H1 (cell line): ENCODE results near the gene ASMTL. TPM values are rescaled to one million over a fixed set of nuclear protein-coding genes. Genes with fewer than 3 reads are reported as not detected.
"Not testable (repeated sequence)": the region's sequence is repeated elsewhere in the genome, so short reads cannot be mapped to it uniquely, and the experiment has no call there.

ENCODE experiments used
- CTCF ChIA-PET: fragments of 300-600 bp; sonication (Branson Sonifier 250); formaldehyde crosslinking; loops from one replicate; lab custom pipeline; 2021; ENCODE audit not compliant: partially characterized antibody; lab: Charles Lee
- POLR2A ChIA-PET: fragments of 300-600 bp; sonication (Branson Sonifier 250); formaldehyde crosslinking; loops from one replicate; lab custom pipeline; 2021; ENCODE audit warnings: inconsistent platforms; ENCODE audit not compliant: partially characterized antibody; lab: Charles Lee
- DNase-seq, 2 experiments: peaks; one replicate each; pipeline versions ENCODE4 v3.0.0 to v3.0.0-alpha.2; 2010 to 2022; ENCODE audit warnings: low spot score in 2 of 2, low read depth in 1 of 2, mixed read lengths in 1 of 2
- FAIRE-seq: peaks from 2 replicates; lab custom pipeline; 2011; peaks lifted over from hg19 to GRCh38; lab: Jason Lieb, UNC
- H2AFZ ChIP-seq: 2 replicates; pipeline ENCODE4 v1.8.1; 2012; ENCODE audit warnings: low read length, inconsistent platforms
- H2AK5ac ChIP-seq: 2 replicates; pipeline ENCODE4 v1.6.1; 2013; ENCODE audit warnings: low read depth, low read length
- H2BK120ac ChIP-seq: replicated peaks from 2 replicates; pipeline ENCODE3; 2013; ENCODE audit warnings: low read depth, low read length, inconsistent platforms
- H2BK12ac ChIP-seq: 2 replicates; pipeline ENCODE4 v1.6.1; 2013; ENCODE audit warnings: low read depth, low read length
- H2BK15ac ChIP-seq: 2 replicates; pipeline ENCODE4 v1.6.1; 2013; ENCODE audit warnings: low read length
- H2BK20ac ChIP-seq: 2 replicates; pipeline ENCODE4 v1.6.1; 2013; ENCODE audit warnings: low read length
- H2BK5ac ChIP-seq: 2 replicates; pipeline ENCODE4 v1.6.1; 2013; ENCODE audit warnings: low read depth, low read length
- H3K14ac ChIP-seq: 2 replicates; pipeline ENCODE4 v1.6.1; 2013; ENCODE audit warnings: inconsistent platforms; ENCODE audit not compliant: insufficient read length
- H3K18ac ChIP-seq: 2 replicates; pipeline ENCODE4 v1.6.1; 2013; ENCODE audit warnings: low read length; ENCODE audit errors: extremely low read depth
- H3K23ac ChIP-seq: 2 replicates; pipeline ENCODE4 v1.6.1; 2013; ENCODE audit warnings: inconsistent platforms; ENCODE audit not compliant: insufficient read length
- H3K23me2 ChIP-seq: 2 replicates; pipeline ENCODE4 v1.6.1; 2013; ENCODE audit warnings: low read depth, low read length
- H3K27ac ChIP-seq: 2 replicates; pipeline ENCODE4 v1.6.1; 2011; ENCODE audit warnings: low read depth, low read length, inconsistent platforms
- H3K27me3 ChIP-seq, 4 experiments: replicated peaks in 1 of 4; 1 replicate in 1 of 4; 2 replicates in 3 of 4; pipeline versions ENCODE4 v1.6.1 to v1.8.1; 2011 to 2013; ENCODE audit warnings: low read length in 3 of 4, mild to moderate bottlenecking in 3 of 4, inconsistent platforms in 2 of 4, mixed read lengths in 2 of 4, moderate library complexity in 1 of 4; ENCODE audit not compliant: control insufficient read depth in 3 of 4, insufficient read depth in 3 of 4; ENCODE audit errors: extremely low read depth in 1 of 4
- H3K36me3 ChIP-seq, 4 experiments: 2 replicates each; pipeline versions ENCODE4 v1.6.1 to v1.8.1; 2011 to 2013; ENCODE audit warnings: mild to moderate bottlenecking in 4 of 4, low read length in 3 of 4, moderate library complexity in 2 of 4, control low read depth in 1 of 4, inconsistent platforms in 1 of 4; ENCODE audit not compliant: insufficient read depth in 4 of 4, control insufficient read depth in 2 of 4
- H3K4ac ChIP-seq: replicated peaks from 2 replicates; pipeline ENCODE3; 2013; ENCODE audit warnings: low read length, low read depth, mixed read lengths, inconsistent platforms; ENCODE audit not compliant: insufficient read length
- H3K4me1 ChIP-seq, 4 experiments: replicated peaks in 1 of 4; 1 replicate in 1 of 4; 2 replicates in 3 of 4; pipeline versions ENCODE4 v1.6.1 to v1.8.1; 2011 to 2013; ENCODE audit warnings: low read length in 3 of 4, inconsistent platforms in 2 of 4, mixed read lengths in 1 of 4; ENCODE audit not compliant: insufficient read depth in 4 of 4, control insufficient read depth in 3 of 4
- H3K4me2 ChIP-seq, 2 experiments: 2 replicates each; pipeline versions ENCODE4 v1.6.1 to v1.8.1; 2011 to 2013; ENCODE audit warnings: low read depth in 2 of 2, low read length in 2 of 2, control low read depth in 1 of 2, inconsistent platforms in 1 of 2, mild to moderate bottlenecking in 1 of 2; ENCODE audit not compliant: insufficient read depth in 1 of 2
- H3K4me3 ChIP-seq, 4 experiments: fragments of 200-600, 300-600 bp in 1 of 4; sonication (generic), shearing (Covaris generic), sonication (Bioruptor Twin) in 1 of 4; 2 replicates each; pipeline versions ENCODE4 v1.5.1 to v1.8.1; 2011 to 2016; ENCODE audit warnings: low read length in 4 of 4, low read depth in 3 of 4, control low read depth in 2 of 4, inconsistent platforms in 2 of 4, mild to moderate bottlenecking in 2 of 4, mixed read lengths in 1 of 4, moderate library complexity in 1 of 4; ENCODE audit not compliant: insufficient read depth in 2 of 4; ENCODE audit errors: extremely low read depth in 1 of 4
- H3K56ac ChIP-seq: replicated peaks from 2 replicates; pipeline ENCODE3; 2013; ENCODE audit warnings: low read depth, mild to moderate bottlenecking, mixed read lengths, low read length, inconsistent platforms; ENCODE audit not compliant: insufficient read length
- H3K79me1 ChIP-seq: 2 replicates; pipeline ENCODE4 v1.6.1; 2013; ENCODE audit warnings: low read depth, low read length, control low read depth
- H3K79me2 ChIP-seq, 2 experiments: 2 replicates each; pipeline versions ENCODE4 v1.6.1 to v1.8.1; 2012 to 2013; ENCODE audit warnings: low read length in 2 of 2, mild to moderate bottlenecking in 2 of 2, inconsistent platforms in 1 of 2; ENCODE audit not compliant: insufficient read depth in 2 of 2, control insufficient read depth in 1 of 2
- H3K9ac ChIP-seq, 4 experiments: replicated peaks in 1 of 4; 1 replicate in 1 of 4; 2 replicates in 3 of 4; pipeline versions ENCODE4 v1.6.1 to v1.8.1; 2011 to 2013; ENCODE audit warnings: low read depth in 3 of 4, low read length in 3 of 4, control low read depth in 2 of 4, mild to moderate bottlenecking in 2 of 4, moderate library complexity in 2 of 4, inconsistent platforms in 1 of 4; ENCODE audit errors: extremely low read depth in 1 of 4
- H3K9me3 ChIP-seq, 2 experiments: 2 replicates each; pipeline versions ENCODE4 v1.6.1 to v1.8.1; 2012 to 2013; ENCODE audit warnings: mild to moderate bottlenecking in 2 of 2, moderate library complexity in 2 of 2, control low read depth in 1 of 2, inconsistent platforms in 1 of 2, low read depth in 1 of 2, low read length in 1 of 2, mixed read lengths in 1 of 2; ENCODE audit not compliant: insufficient read depth in 2 of 2
- H4K20me1 ChIP-seq, 2 experiments: replicated peaks in 1 of 2; 2 replicates each; pipeline versions ENCODE3 to v1.8.1; 2011 to 2013; ENCODE audit warnings: inconsistent platforms in 2 of 2, low read length in 2 of 2, mild to moderate bottlenecking in 1 of 2; ENCODE audit not compliant: insufficient read depth in 2 of 2, control insufficient read depth in 1 of 2
- H4K5ac ChIP-seq: 2 replicates; pipeline ENCODE4 v1.6.1; 2013; ENCODE audit warnings: low read length, low read depth, mixed read lengths, inconsistent platforms; ENCODE audit not compliant: insufficient read length
- H4K8ac ChIP-seq: 2 replicates; pipeline ENCODE4 v1.8.0; 2013; ENCODE audit warnings: mild to moderate bottlenecking, moderate library complexity, low read length, inconsistent platforms; ENCODE audit not compliant: insufficient read depth; ENCODE audit errors: extremely low read depth
- H4K91ac ChIP-seq: replicated peaks from 2 replicates; pipeline ENCODE3; 2013; ENCODE audit warnings: low read length, mixed read lengths, inconsistent platforms; ENCODE audit not compliant: insufficient read length
- WGBS, 2 experiments: shearing (Covaris generic) in 1 of 2; methylation state at CpG; one replicate each; pipeline versions ENCODE4 v1.1.6 to v1.1.7; 2013 to 2015; ENCODE audit warnings: low lambda C conversion rate in 2 of 2, mixed read lengths in 2 of 2, inconsistent platforms in 1 of 2, low coverage in 1 of 2, missing lambda C conversion rate in 1 of 2; ENCODE audit not compliant: insufficient replicate concordance in 2 of 2, insufficient coverage in 1 of 2, insufficient read length in 1 of 2; ENCODE audit errors: extremely low coverage in 1 of 2, missing lambda C conversion rate in 1 of 2; 5-methylcytosine and 5-hydroxymethylcytosine counted together
- polyA plus RNA-seq, 7 experiments: library from polyadenylated mRNA; depleted of rRNA in 3 of 7; stranded (reverse) in 5 of 7; unstranded in 2 of 7; fragments of >200 nt in 5 of 7; fragments of 200-250 nt in 2 of 7; gene quantifications; 1 replicate in 5 of 7; 2 replicates in 1 of 7; 4 replicates in 1 of 7; pipeline versions ENCODE4 v1.2.1 to v1.2.3, GENCODE V29; 2011 to 2013; ENCODE audit warnings: missing spikeins in 2 of 7, mixed read lengths in 2 of 7
- total RNA-seq: library from RNA; stranded (reverse); fragmentation: NEBNext Ultra II Directional; extraction: Animal tissue kit (Norgen Biotek cat#: 25700); gene quantifications from 2 replicates; pipeline ENCODE4 v1.2.1, GENCODE V29; 2021

The ASMTL gene
- total and polyA plus RNA-seq, 2 of the 8 experiments (the other 6 are each of a cell fraction or from before 2014, with no cell fraction given): 75.6 to 81.4 TPM

GRCh38 chrX:1491248-1491647 is 38.5 kb upstream of the ASMTL start:
- H3K18ac ChIP-seq, H3K9ac ChIP-seq, H4K8ac ChIP-seq, H2BK20ac ChIP-seq, H2BK12ac ChIP-seq, H3K27ac ChIP-seq, FAIRE-seq, H3K79me2 ChIP-seq, H2BK120ac ChIP-seq, H3K4ac ChIP-seq, H2BK15ac ChIP-seq, H3K14ac ChIP-seq, H3K36me3 ChIP-seq, H4K5ac ChIP-seq, CTCF ChIA-PET, H3K23me2 ChIP-seq, H3K9me3 ChIP-seq, H2AK5ac ChIP-seq, H3K27me3 ChIP-seq, H4K91ac ChIP-seq, H3K23ac ChIP-seq, H2AFZ ChIP-seq, POLR2A ChIA-PET, H3K4me2 ChIP-seq, H3K79me1 ChIP-seq, H3K4me3 ChIP-seq, H3K4me1 ChIP-seq, H3K56ac ChIP-seq, DNase-seq, H2BK5ac ChIP-seq, H4K20me1 ChIP-seq: not testable (repeated sequence)
- WGBS, 2 experiments: 95% methylated on average over 4 of the region's 4 CpGs; no CpG with 5 or more reads in 1 of the 2 experiments

GRCh38 chrX:1490723-1491122 is 38.0 kb upstream of the ASMTL start:
- H3K36me3 ChIP-seq, H3K56ac ChIP-seq, FAIRE-seq, H3K9me3 ChIP-seq, H3K14ac ChIP-seq, DNase-seq, H3K79me1 ChIP-seq, H2AFZ ChIP-seq, H3K9ac ChIP-seq, H4K91ac ChIP-seq, H2BK20ac ChIP-seq, H3K4me2 ChIP-seq, H3K4ac ChIP-seq, H3K27ac ChIP-seq, H2AK5ac ChIP-seq, H2BK12ac ChIP-seq, H4K8ac ChIP-seq, H3K23ac ChIP-seq, H3K27me3 ChIP-seq, H2BK15ac ChIP-seq, H3K23me2 ChIP-seq, H2BK120ac ChIP-seq, H3K18ac ChIP-seq, POLR2A ChIA-PET, H3K4me3 ChIP-seq, H4K20me1 ChIP-seq, H4K5ac ChIP-seq, H2BK5ac ChIP-seq, H3K4me1 ChIP-seq, CTCF ChIA-PET, H3K79me2 ChIP-seq: not testable (repeated sequence)
- WGBS, 2 experiments: 71% methylated on average over 1 of the region's 1 CpG; no CpG with 5 or more reads in 1 of the 2 experiments
